ENCODE results near the gene ABCA9.
"Not testable (repeated sequence)": the region's sequence is repeated elsewhere in the genome, so short reads cannot be mapped to it uniquely, and the experiment has no call there.

The ABCA9 gene

GRCh38 chr17:68981288-68981687, 79.4 kb downstream of the ABCA9 start:
- DNase-seq (ENCODE audit: low read depth, low spot score) = no peak
- no peak overlapping the region for H3K9ac ChIP-seq (ENCODE audit: insufficient read length, low read depth)
- no peaks in the 10 kb centered on the region for H3K4me1 ChIP-seq (ENCODE audit: insufficient read depth, insufficient read length)
- H3K36me3 ChIP-seq (ENCODE audit: insufficient read depth, insufficient read length, low read length) = no peaks in the 10 kb centered on the region
- TF ChIP-seq YY1 (IDR thresholded peaks at IDR 0.05; ENCODE audit: insufficient read depth, insufficient read length) (no peak), ZNF274 (IDR thresholded peaks at IDR 0.05; ENCODE audit: low read depth, low read length) (no peak)
- no peak overlapping the region for H3K4me3 ChIP-seq (ENCODE audit: insufficient read length, low read depth)
- no peaks in the 10 kb centered on the region for H3K9me3 ChIP-seq (ENCODE audit: insufficient read depth, low read length)
- no peaks in the 10 kb centered on the region for H3K27me3 ChIP-seq (ENCODE audit: insufficient read depth, insufficient read length)

GRCh38 chr17:68973098-68973846, 87.5 kb downstream of the ABCA9 start:
- no peak for TF ChIP-seq SUZ12 (IDR thresholded peaks at IDR 0.05; ENCODE audit: extremely low read depth, insufficient read depth, insufficient read length)
- no peak for TF ChIP-seq YY1 (IDR thresholded peaks at IDR 0.05; ENCODE audit: insufficient read depth, insufficient read length)
- no peak for TF ChIP-seq ZNF274 (IDR thresholded peaks at IDR 0.05; ENCODE audit: low read depth, low read length)

DNA sequence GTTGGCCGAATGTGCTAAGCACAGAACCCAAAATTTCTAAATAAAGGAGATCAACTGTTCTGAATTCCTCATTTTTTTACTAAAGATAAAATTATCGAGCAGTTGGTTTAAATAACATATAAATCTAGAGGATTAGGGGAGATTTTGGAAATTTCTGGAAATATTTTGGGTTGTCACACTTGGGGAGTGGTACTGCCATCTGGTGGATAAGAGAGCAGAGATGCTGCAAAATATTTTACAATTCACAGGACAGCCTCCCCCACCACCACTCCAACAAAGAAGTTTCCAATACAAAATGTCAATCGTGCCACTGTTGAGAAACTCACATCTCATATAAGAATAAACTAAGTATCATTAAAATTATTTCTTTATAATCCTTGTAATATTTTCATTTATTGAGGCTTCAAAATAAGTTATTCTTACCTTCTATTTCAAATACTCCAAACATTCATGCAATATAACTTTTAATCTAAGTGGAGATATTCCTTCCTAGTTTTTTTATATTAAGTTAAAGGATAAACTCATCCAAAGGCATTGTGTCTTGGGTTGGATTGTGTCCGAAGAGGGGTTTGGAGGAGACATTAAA, 88.5 kb downstream of the ABCA9 start:
- DNase-seq (ENCODE audit: low read depth, low spot score) = no peak
- H3K4me3 ChIP-seq (ENCODE audit: insufficient read length, low read depth) = no peak overlapping the region
- no peak for TF ChIP-seq ZNF274 (IDR thresholded peaks at IDR 0.05; ENCODE audit: low read depth, low read length)
- TF ChIP-seq YY1 (IDR thresholded peaks at IDR 0.05; ENCODE audit: insufficient read depth, insufficient read length) = no peak
- TF ChIP-seq SUZ12 (IDR thresholded peaks at IDR 0.05; ENCODE audit: extremely low read depth, insufficient read depth, insufficient read length) = no peak
- H3K27me3 ChIP-seq (ENCODE audit: insufficient read depth, insufficient read length) = no peaks in the 10 kb centered on the region
- no peaks in the 10 kb centered on the region for H3K9me3 ChIP-seq (ENCODE audit: insufficient read depth, low read length)
- H3K4me1 ChIP-seq (ENCODE audit: insufficient read depth, insufficient read length) = no peaks in the 10 kb centered on the region
- H3K36me3 ChIP-seq (ENCODE audit: insufficient read depth, insufficient read length, low read length) = no peaks in the 10 kb centered on the region
- H3K9ac ChIP-seq (ENCODE audit: insufficient read length, low read depth) = no peak overlapping the region

More at GRCh38 chr17:68973098-68973846, 87.5 kb downstream of the ABCA9 start:
- Histone ChIP-seq H3K9me3 (ENCODE audit: insufficient read depth, low read length) (no peaks in the 10 kb centered on the region), H3K4me3 (ENCODE audit: insufficient read length, low read depth) (no peak overlapping the region), H3K4me1 (ENCODE audit: insufficient read depth, insufficient read length) (no peaks in the 10 kb centered on the region), H3K9ac (ENCODE audit: insufficient read length, low read depth) (no peak overlapping the region), H3K36me3 (ENCODE audit: insufficient read depth, insufficient read length, low read length) (no peaks in the 10 kb centered on the region), H3K27me3 (ENCODE audit: insufficient read depth, insufficient read length) (no peaks in the 10 kb centered on the region)
- DNase-seq (ENCODE audit: low read depth, low spot score) = no peak

GRCh38 chr17:68969101-68969500, 91.6 kb downstream of the ABCA9 start:
- no peak for TF ChIP-seq YY1 (IDR thresholded peaks at IDR 0.05; ENCODE audit: insufficient read depth, insufficient read length)
- TF ChIP-seq SUZ12 (IDR thresholded peaks at IDR 0.05; ENCODE audit: extremely low read depth, insufficient read depth, insufficient read length) = no peak
- no peak for TF ChIP-seq ZNF274 (IDR thresholded peaks at IDR 0.05; ENCODE audit: low read depth, low read length)
- Histone ChIP-seq H3K36me3 (ENCODE audit: insufficient read depth, insufficient read length, low read length) (no peaks in the 10 kb centered on the region), H3K9me3 (ENCODE audit: insufficient read depth, low read length) (no peaks in the 10 kb centered on the region), H3K4me1 (ENCODE audit: insufficient read depth, insufficient read length) (no peaks in the 10 kb centered on the region), H3K27me3 (ENCODE audit: insufficient read depth, insufficient read length) (no peaks in the 10 kb centered on the region), H3K4me3 (ENCODE audit: insufficient read length, low read depth) (no peak overlapping the region), H3K9ac (ENCODE audit: insufficient read length, low read depth) (no peak overlapping the region)
- no peak for DNase-seq (ENCODE audit: low read depth, low spot score)

GRCh38 chr17:68963958-68964357, 96.8 kb downstream of the ABCA9 start:
- H3K4me3 ChIP-seq (ENCODE audit: insufficient read length, low read depth) = no peak overlapping the region
- DNase-seq (ENCODE audit: low read depth, low spot score) = no peak

GRCh38 chr17:68961214-68961882, 99.4 kb downstream of the ABCA9 start:
- Histone ChIP-seq H3K27me3 (ENCODE audit: insufficient read depth, insufficient read length) (no peaks in the 10 kb centered on the region), H3K4me1 (ENCODE audit: insufficient read depth, insufficient read length) (no peaks in the 10 kb centered on the region), H3K9ac (ENCODE audit: insufficient read length, low read depth) (no peak overlapping the region), H3K36me3 (ENCODE audit: insufficient read depth, insufficient read length, low read length) (no peaks in the 10 kb centered on the region), H3K9me3 (ENCODE audit: insufficient read depth, low read length) (no peaks in the 10 kb centered on the region), H3K4me3 (ENCODE audit: insufficient read length, low read depth) (no peak overlapping the region)
- TF ChIP-seq YY1 (IDR thresholded peaks at IDR 0.05; ENCODE audit: insufficient read depth, insufficient read length) (no peak), SUZ12 (IDR thresholded peaks at IDR 0.05; ENCODE audit: extremely low read depth, insufficient read depth, insufficient read length) (no peak), ZNF274 (IDR thresholded peaks at IDR 0.05; ENCODE audit: low read depth, low read length) (no peak)
- DNase-seq (ENCODE audit: low read depth, low spot score) = no peak

More at GRCh38 chr17:68963958-68964357, 96.8 kb downstream of the ABCA9 start:
- H3K4me1 ChIP-seq (ENCODE audit: insufficient read depth, insufficient read length) = no peaks in the 10 kb centered on the region
- H3K27me3 ChIP-seq (ENCODE audit: insufficient read depth, insufficient read length) = no peaks in the 10 kb centered on the region
- H3K36me3 ChIP-seq (ENCODE audit: insufficient read depth, insufficient read length, low read length) = no peaks in the 10 kb centered on the region
- no peak for TF ChIP-seq SUZ12 (IDR thresholded peaks at IDR 0.05; ENCODE audit: extremely low read depth, insufficient read depth, insufficient read length)
- no peak for TF ChIP-seq ZNF274 (IDR thresholded peaks at IDR 0.05; ENCODE audit: low read depth, low read length)
- TF ChIP-seq YY1 (IDR thresholded peaks at IDR 0.05; ENCODE audit: insufficient read depth, insufficient read length) = no peak
- no peaks in the 10 kb centered on the region for H3K9me3 ChIP-seq (ENCODE audit: insufficient read depth, low read length)
- no peak overlapping the region for H3K9ac ChIP-seq (ENCODE audit: insufficient read length, low read depth)

GRCh38 chr17:68959117-68959516, 101.6 kb downstream of the ABCA9 start:
- not testable (repeated sequence) for H3K4me1 ChIP-seq (ENCODE audit: insufficient read depth, insufficient read length); H3K36me3 ChIP-seq (ENCODE audit: insufficient read depth, insufficient read length, low read length); H3K9ac ChIP-seq (ENCODE audit: insufficient read length, low read depth); H3K4me3 ChIP-seq (ENCODE audit: insufficient read length, low read depth); H3K27me3 ChIP-seq (ENCODE audit: insufficient read depth, insufficient read length); DNase-seq (ENCODE audit: low read depth, low spot score); H3K9me3 ChIP-seq (ENCODE audit: insufficient read depth, low read length)

All from NT2/D1 (cell line).